HG03095 (cell line): ENCODE results near the gene TCF12.
"Not testable (repeated sequence)": the region's sequence is repeated elsewhere in the genome, so short reads cannot be mapped to it uniquely, and the experiment has no call there.

Experiments
- ATAC-seq: cut with Tn5 transposase; IDR thresholded peaks from one replicate; pipeline ENCODE4 v1.9.1; 2021; ENCODE audit warnings: moderate library complexity; ENCODE audit not compliant: unreplicated experiment

Gene TCF12

DNA sequence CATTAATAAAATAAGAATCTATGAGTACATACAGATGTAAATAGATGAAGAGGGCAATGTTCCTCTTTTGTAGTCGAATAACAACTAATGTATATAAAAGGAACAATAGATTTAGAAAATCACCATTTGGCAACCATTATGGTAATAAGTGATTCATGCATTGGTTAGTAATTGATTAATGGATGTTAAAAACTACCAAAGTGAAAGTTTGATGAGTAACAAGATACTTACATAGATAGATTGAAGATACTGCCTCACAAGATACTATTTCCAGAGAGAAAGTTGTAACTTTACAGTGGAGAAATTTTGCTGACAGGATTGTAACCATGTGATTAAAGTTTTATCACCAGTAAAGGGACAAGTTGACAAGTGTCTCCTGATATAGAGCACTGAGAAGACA lies 55.0 kb downstream of the TCF12 start:
- no peak for ATAC-seq

GRCh38 chr15:56977232-56977631 lies 58.8 kb downstream of the TCF12 start:
- ATAC-seq: no peak

GRCh38 chr15:56978898-56979662 lies 60.6 kb downstream of the TCF12 start:
- ATAC-seq: no peak

DNA sequence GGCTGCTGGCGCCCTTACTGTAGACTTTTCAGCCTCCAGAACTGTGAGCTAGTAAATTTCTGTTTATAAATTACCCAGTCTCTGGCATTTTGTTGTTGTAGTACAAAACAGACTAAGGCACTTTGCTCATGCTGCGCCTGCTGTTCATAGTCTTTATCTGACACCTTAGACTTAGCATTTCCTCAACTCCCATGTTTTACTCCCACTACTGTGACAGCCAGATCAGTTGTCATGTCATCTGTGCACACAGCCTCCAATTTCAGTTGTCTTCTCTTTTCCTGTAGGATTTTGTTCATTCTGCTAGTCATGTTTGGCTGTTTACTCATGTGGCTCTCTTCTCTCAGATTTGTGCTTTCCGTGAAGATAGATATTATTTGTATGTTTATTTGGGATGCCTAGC lies 62.0 kb downstream of the TCF12 start:
- ATAC-seq: no peak

DNA sequence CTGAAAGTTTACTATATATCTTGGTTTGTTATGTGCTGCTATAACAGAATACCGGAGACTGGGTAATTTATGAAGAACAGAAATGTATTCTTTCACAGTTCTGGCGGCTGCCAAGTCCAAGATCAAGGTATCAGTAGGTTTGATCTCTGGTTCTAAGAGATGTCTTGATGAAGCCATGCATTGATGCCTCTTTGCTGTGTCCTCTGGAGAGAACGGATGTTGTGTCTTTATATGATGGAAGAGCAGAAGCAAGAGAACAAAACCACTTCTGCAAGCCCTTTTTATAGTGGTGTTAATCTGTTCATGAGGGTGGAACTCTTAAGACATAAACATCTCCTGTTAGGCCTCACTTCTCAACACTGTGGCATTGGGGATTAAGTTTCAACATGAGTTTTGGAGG lies 62.7 kb downstream of the TCF12 start:
- no peak for ATAC-seq

DNA sequence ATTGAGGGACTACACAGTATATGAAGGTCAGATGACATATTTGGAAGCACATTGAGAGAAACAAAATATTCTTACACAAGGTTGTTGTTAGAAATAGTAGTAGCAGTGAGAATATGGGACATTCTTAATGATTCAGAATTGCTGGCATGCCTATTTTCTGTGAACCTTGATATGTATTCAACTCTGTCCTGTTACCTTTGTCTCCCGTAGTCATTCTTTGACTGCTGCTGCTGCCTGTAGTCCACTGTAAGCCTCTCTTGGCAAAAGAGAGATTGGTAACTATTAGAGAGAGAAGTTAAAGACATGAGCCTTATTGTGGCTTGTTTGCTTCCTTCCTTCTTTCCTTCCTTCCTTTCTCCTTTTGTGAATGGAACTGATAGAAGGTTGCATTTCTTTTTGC lies 64.5 kb downstream of the TCF12 start:
- ATAC-seq: no peak

GRCh38 chr15:56984681-56985481 lies 66.4 kb downstream of the TCF12 start:
- ATAC-seq: no peak

DNA sequence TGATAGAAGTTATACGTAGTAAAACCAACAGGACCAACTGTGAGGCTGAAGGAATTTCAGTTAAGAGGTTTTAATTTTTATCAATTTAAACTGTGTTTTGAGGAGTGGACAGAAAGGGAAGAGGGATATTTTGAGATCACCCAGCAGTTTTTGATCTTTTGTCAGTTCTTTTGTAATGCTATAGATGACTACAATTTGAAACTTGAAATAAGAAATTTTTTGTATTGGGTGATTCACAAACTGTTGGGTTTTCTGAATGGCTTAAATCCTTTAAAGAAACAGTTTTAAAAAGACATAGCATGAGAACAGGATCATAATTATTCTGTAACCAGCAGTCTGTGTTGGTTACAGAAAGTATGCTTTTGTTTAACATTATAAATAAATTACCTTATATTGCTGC lies 67.4 kb downstream of the TCF12 start:
- ATAC-seq: no peak

DNA sequence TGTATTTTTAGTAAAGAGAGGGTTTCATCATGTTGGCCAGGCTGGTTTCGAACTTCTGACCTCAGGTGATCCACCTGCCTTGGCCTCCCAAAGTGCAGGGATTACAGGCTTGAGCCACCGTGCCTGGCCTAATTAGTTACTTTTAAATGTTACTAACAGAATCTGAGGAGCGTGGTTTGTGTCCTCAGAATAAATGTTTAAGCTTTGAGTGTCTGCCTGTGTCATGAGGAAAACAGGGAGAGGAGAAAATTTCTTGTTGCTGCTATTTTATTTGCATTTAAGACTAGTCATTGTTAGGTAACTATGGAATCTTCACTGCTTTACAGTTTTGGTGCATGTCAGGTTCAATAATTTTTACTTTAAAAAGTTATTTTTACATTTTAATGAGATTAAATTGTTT lies 68.8 kb downstream of the TCF12 start:
- ATAC-seq: no peak

DNA sequence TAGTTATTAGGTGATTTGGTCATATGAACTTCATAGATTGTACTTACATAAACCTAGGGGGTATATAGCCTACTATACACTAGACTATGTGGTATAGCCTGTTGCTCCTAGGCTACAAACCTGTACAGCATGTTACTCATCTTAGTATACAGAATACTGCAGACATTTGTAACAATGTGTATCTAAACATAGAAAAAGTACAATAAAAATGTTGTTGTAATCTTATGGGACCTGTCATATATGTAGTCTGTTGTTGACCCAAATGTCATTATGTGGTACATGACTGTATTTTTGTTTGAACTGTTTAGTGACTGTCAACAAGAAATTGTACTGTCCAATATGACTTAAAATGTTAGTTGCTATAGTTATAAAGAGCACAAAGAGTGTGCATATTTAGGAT lies 69.8 kb downstream of the TCF12 start:
- no peak for ATAC-seq

DNA sequence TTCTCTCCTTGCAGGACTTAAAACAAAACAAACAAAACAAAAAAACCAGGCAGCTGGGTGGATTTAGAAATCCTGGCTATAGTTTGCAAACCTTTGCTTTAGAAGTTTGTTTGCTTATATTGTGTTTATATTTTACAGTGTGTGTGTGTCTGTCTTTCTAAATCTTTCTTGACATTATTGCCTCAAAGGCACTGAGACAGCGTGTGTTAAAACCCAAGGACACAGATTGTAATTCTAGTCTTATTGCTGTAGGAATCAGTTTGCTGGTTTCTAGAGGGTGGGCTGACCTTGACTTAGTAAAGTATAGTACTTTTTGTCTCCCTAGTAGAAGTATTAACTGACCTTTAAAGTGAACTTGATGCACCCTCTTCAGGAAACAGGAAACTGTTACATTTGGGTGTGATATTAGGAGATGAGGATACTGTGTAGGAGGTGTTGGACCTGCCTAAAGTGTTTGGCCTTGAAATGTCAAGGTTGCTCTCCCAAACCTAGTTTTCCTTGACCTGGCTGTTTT lies 71.0 kb downstream of the TCF12 start:
- ATAC-seq: no peak

GRCh38 chr15:56991017-56991416 lies 72.6 kb downstream of the TCF12 start:
- ATAC-seq: no peak

DNA sequence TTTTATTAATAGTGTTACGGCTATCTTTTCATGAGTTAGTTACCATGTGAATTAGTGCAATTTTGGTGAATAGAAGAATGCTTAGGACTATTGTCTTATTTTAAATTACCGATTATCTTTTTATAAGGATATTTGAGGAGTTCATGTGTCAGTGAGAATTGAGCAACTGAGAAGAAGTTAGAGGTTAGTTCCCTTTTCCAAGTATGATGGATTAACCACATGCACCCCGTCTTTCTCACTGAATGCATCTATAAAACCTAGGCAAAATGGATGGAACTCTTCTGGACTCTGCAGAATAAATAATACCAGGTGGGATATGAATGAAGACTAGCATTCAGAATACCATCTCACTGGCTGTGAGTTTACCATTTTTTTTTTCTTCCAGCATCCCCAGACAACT lies 74.3 kb downstream of the TCF12 start:
- ATAC-seq: no peak

DNA sequence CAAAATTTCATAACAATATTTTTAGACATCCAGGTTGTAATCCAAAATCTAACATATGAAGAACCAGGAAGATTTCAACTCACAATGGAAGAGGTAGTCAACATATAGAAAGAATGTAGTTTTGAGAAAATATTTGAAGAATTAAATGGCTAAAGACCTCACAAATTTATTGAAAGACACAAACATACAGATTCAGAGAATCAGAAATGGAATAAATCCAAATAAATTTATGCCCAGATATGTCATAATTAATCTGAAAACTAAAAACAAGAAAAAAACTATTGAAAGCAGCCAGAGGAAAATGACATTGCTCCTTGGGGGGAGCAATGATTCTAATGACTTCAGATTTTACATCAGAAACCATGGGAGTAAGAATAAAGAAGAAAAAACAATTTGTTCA lies 75.8 kb downstream of the TCF12 start:
- no peak for ATAC-seq

DNA sequence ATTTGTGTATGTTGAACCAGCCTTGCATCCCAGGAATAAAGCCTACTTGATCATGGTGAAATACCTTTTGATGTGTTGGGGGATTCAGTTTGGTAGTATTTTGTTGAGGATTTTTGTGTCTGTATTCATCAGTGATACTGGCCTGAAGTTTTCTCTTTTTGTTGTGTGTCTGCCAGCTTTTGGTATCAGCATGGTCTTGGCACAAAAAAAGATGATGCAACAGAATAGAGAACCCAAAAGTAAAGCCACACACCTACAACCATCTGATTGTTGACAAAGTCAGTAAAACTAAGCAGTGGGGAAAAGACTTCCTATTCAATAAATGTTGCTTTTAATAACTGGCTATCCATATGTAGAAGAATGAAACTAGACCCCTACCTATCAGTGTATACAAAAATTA lies 77.6 kb downstream of the TCF12 start:
- ATAC-seq: no peak

DNA sequence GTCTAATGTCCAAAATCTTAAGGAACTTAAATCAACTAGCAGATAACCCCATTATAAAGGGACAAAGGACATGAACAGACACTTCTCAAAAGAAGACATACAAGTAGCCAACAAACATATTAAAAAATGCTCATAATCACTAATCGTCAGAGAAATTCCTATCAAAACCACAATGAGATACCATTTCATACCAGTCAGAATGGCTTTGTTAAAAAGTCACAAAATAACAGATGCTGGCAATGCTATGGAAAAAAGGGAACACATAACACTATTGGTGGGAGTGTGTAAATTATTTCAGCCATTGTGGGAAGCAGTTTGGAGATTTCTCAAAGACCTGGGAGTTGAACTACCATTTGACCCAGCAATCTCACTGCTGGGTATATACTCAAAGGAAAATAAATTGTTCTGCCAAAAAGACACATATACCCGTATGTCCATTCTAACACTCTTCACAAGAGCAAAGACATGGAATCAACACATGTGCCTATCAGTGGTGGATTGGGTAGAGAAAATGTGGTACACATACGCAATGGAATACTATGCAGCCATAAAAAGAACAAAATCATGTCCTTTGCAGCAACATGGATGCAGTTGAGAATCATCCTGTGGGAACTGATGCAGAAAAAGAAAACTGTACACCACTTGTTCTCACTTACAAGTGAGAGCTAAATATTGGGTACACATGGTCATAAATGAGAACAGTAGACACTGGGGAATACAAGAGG lies 78.5 kb downstream of the TCF12 start:
- no peak for ATAC-seq

- no peak for ATAC-seq
Observed at GRCh38 chr15:57003418-57003817, 85.0 kb downstream of the TCF12 start.

DNA sequence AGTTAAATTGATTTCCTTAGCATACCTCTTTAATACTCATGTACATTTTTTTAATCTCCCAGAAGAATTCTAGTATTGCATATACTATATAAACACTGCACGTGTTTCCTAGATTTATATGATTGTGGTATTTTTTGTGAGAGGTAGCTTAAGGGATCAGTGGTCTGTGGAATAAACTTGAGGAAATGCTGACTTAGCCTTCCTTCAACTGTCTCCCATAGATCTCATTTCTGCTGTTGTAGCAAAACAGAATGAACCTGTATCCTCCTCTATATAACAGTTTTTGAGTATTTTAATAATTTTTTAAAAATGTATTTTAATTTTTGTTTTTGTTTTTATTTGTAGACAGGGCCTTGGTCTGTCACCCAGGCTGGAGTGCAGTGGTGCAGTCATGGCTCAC lies 86.8 kb downstream of the TCF12 start:
- ATAC-seq: no peak

GRCh38 chr15:57007797-57008196 lies 89.4 kb downstream of the TCF12 start:
- not testable (repeated sequence) for ATAC-seq

DNA sequence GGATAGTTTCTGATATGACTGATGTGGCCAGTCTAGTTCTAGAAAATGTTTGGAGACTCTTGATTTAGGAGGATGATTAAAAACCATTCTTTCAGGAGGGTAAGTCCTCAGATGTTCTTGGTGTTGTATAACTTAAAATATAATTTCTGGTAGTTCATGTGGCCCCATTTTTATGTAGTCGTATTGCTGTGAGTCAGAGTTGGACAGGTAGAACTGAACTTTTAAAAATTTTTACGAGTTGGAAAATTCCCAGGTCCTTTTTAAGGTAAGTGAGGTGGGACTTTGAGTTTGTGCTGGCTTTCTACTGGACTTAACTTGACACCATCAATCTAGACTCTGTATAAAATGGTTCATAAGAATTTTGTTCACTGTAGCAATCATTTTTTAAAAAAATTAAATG lies 92.3 kb downstream of the TCF12 start:
- ATAC-seq: no peak

GRCh38 chr15:57012556-57012955 lies 94.1 kb downstream of the TCF12 start:
- no peak for ATAC-seq

DNA sequence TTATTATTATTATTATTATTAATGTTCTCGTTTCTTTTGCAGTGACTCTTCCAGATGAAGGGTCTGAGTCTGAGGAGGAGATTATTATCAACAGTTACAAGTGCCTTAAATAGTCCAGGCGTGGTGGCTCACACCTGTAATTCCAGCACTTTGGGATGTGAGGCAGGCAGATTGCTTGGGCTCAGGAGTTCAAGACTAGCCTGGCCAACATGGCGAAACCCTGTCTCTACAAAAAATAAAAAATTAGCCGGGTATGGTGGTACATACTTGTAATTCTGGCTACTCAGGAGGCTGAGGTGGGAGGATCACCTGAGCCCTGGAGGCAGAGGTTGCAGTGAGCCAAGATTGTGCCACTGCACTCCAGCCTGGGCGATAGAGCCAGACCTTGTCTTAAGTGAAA lies 96.5 kb downstream of the TCF12 start:
- not testable (repeated sequence) for ATAC-seq
